ENCODE data around the gene TRMT44. TPM values are rescaled to one million over a fixed set of nuclear protein-coding genes. Genes with fewer than 3 reads are reported as not detected.

TRMT44 gene
- total and polyA plus RNA-seq, 7 donors, result 2.1 to 29.1 (median 14.2) TPM

GRCh38 chr4:8411351-8412180 lies 29.0 kb upstream of the TRMT44 start:
- 88 to 91% methylated on average over 13 of the region's 13 CpGs for WGBS, 2 donors
- Histone ChIP-seq H3K4me3 (no peak overlapping the region), H3K27ac (peak overlapping the region in 1 of 4 donors; percentile 61), H3K36me3 (peaks cover 9 to 83% (median 41%) of the 10 kb centered on the region in 4 donors), H3K9me3 (no peaks in the 10 kb centered on the region), H3K27me3 (no peaks in the 10 kb centered on the region), H3K4me1 (peaks cover 0 to 17% (median 6%) of the 10 kb centered on the region in 4 donors)
- TF ChIP-seq EP300 (IDR thresholded peaks at IDR 0.05), result no peak
- TF ChIP-seq POLR2A (IDR thresholded peaks at IDR 0.05), result no peak
- no peak for TF ChIP-seq POLR2AphosphoS5 (IDR thresholded peaks at IDR 0.05)
- no peak for TF ChIP-seq CTCF (IDR thresholded peaks at IDR 0.05)
- intact Hi-C loops (cut with DNase I), result no loop called here
- no peak for DNase-seq

- Histone ChIP-seq H3K4me3 (no peak overlapping the region), H3K9me3 (no peaks in the 10 kb centered on the region), H3K27me3 (no peaks in the 10 kb centered on the region), H3K36me3 (peaks cover 9 to 83% (median 41%) of the 10 kb centered on the region in 4 donors), H3K4me1 (peaks cover 0 to 17% (median 6%) of the 10 kb centered on the region in 4 donors), H3K27ac (no peak overlapping the region)
- DNase-seq, result no peak
- intact Hi-C loops (cut with DNase I), result no loop called here
- 94 to 96% methylated on average over 5 of the region's 5 CpGs for WGBS, 2 donors
- TF ChIP-seq CTCF (IDR thresholded peaks at IDR 0.05) (no peak), EP300 (IDR thresholded peaks at IDR 0.05) (no peak), POLR2AphosphoS5 (IDR thresholded peaks at IDR 0.05) (no peak), POLR2A (IDR thresholded peaks at IDR 0.05) (no peak)
Measured at GRCh38 chr4:8412288-8412687, 28.3 kb upstream of the TRMT44 start.

- H3K36me3 ChIP-seq, result peaks cover 9 to 62% (median 33%) of the 10 kb centered on the region in 4 donors
- WGBS, 2 donors, result 84 to 91% methylated on average over 2 of the region's 2 CpGs
Measured at GRCh38 chr4:8414377-8414776, 26.2 kb upstream of the TRMT44 start.

GRCh38 chr4:8417071-8417614 lies 23.4 kb upstream of the TRMT44 start:
- DNase-seq, result no peak
- H3K9me3 ChIP-seq, result no peaks in the 10 kb centered on the region
- intact Hi-C loops (cut with DNase I), result no loop called here
- 74 to 84% methylated on average over 11 of the region's 11 CpGs for WGBS, 2 donors
- H3K4me1 ChIP-seq, result peaks cover 0 to 16% (median 7%) of the 10 kb centered on the region in 4 donors
- no peak overlapping the region for H3K4me3 ChIP-seq
- TF ChIP-seq POLR2A (IDR thresholded peaks at IDR 0.05) (no peak), POLR2AphosphoS5 (IDR thresholded peaks at IDR 0.05) (no peak), CTCF (IDR thresholded peaks at IDR 0.05) (no peak), EP300 (IDR thresholded peaks at IDR 0.05) (no peak)
- H3K27me3 ChIP-seq, result no peaks in the 10 kb centered on the region
- peaks cover 9 to 41% (median 27%) of the 10 kb centered on the region in 4 donors for H3K36me3 ChIP-seq
- H3K27ac ChIP-seq, result no peak overlapping the region

More at GRCh38 chr4:8414377-8414776, 26.2 kb upstream of the TRMT44 start:
- Histone ChIP-seq H3K9me3 (no peaks in the 10 kb centered on the region), H3K27me3 (no peaks in the 10 kb centered on the region), H3K27ac (no peak overlapping the region), H3K4me1 (peaks cover 0 to 24% (median 10%) of the 10 kb centered on the region in 4 donors), H3K4me3 (no peak overlapping the region)
- intact Hi-C loops (cut with DNase I), result no loop called here
- no peak for TF ChIP-seq POLR2AphosphoS5 (IDR thresholded peaks at IDR 0.05)
- TF ChIP-seq EP300 (IDR thresholded peaks at IDR 0.05), result no peak
- no peak for TF ChIP-seq CTCF (IDR thresholded peaks at IDR 0.05)
- no peak for TF ChIP-seq POLR2A (IDR thresholded peaks at IDR 0.05)
- no peak for DNase-seq
